GM10266 (cell line): Measurements from ENCODE around the gene APBA2.

Source experiments
- DNase-seq: peaks from one replicate; pipeline ENCODE4 v3.0.0; 2012; ENCODE audit errors: extremely low spot score
- CTCF ChIP-seq: IDR thresholded peaks from 2 replicates; pipeline ENCODE4 v1.5.1; 2012; ENCODE audit warnings: mild to moderate bottlenecking, low read depth; ENCODE audit not compliant: control insufficient read depth, insufficient read depth; ENCODE audit errors: missing control alignments

Gene APBA2

GRCh38 chr15:28868744-28869345 is 16.9 kb upstream of the APBA2 start:
- TF ChIP-seq CTCF, result no peak
- no peak for DNase-seq

GRCh38 chr15:28871168-28871567 is 14.6 kb upstream of the APBA2 start:
- no peak for DNase-seq
- no peak for TF ChIP-seq CTCF

GRCh38 chr15:28873006-28873405 is 12.8 kb upstream of the APBA2 start:
- TF ChIP-seq CTCF, result no peak
- no peak for DNase-seq

- TF ChIP-seq CTCF, result no peak
- DNase-seq, result no peak
These were observed 12.1 kb upstream of the APBA2 start for GRCh38 chr15:28873585-28874190.

- no peak for TF ChIP-seq CTCF
- no peak for DNase-seq
These were observed 10.2 kb upstream of the APBA2 start for GRCh38 chr15:28875461-28876000.

- DNase-seq, result no peak
- no peak for TF ChIP-seq CTCF
These were observed 9.5 kb upstream of the APBA2 start for GRCh38 chr15:28876131-28876844.

GRCh38 chr15:28876845-28877185 is 9.0 kb upstream of the APBA2 start:
- TF ChIP-seq CTCF, result no peak

More at GRCh38 chr15:28876845-28877185, 9.0 kb upstream of the APBA2 start:
- DNase-seq, result no peak
